ENCODE results near the gene OLIG3. TPM values are rescaled to one million over a fixed set of nuclear protein-coding genes. Genes with fewer than 3 reads are reported as not detected.

OLIG3 gene
- total RNA-seq, 1 donor from 2014 or later: not detected

DNA sequence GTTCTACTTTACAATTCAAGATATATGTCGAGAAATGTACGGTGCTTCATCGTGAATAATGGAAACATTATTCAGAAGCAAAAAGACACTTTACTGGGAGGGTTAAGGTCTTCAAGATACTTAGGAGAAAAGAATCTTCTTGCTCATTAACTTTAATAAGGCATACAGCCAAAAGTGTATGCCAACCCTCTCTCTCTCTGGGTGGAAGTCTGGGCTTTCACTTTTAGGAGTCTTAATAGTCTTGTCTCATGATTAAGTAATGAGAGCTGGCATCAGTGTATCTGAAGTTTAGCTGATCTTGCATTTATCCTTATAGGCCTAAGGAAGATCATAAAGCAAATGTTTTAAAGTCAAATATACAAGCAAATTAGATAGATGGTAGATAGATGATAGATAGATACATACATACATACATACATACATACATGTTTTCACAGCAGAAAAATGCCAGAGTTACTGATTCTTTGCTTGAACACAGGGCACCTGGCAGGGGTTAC, 21.5 kb downstream of the OLIG3 start:
- no peak overlapping the region for H3K4me3 ChIP-seq
- TF ChIP-seq, protein P1, sequence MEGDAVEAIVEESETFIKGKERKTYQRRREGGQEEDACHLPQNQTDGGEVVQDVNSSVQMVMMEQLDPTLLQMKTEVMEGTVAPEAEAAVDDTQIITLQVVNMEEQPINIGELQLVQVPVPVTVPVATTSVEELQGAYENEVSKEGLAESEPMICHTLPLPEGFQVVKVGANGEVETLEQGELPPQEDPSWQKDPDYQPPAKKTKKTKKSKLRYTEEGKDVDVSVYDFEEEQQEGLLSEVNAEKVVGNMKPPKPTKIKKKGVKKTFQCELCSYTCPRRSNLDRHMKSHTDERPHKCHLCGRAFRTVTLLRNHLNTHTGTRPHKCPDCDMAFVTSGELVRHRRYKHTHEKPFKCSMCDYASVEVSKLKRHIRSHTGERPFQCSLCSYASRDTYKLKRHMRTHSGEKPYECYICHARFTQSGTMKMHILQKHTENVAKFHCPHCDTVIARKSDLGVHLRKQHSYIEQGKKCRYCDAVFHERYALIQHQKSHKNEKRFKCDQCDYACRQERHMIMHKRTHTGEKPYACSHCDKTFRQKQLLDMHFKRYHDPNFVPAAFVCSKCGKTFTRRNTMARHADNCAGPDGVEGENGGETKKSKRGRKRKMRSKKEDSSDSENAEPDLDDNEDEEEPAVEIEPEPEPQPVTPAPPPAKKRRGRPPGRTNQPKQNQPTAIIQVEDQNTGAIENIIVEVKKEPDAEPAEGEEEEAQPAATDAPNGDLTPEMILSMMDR (IDR thresholded peaks at IDR 0.05): no peak
- DNase-seq (ENCODE audit: low spot score in 2 of 2): no peak
- intact Hi-C loops (cut with DNase I): no loop called here
- no peaks in the 10 kb centered on the region for H3K9me3 ChIP-seq
- H3K27ac ChIP-seq: no peak overlapping the region
- no peaks in the 10 kb centered on the region for H3K36me3 ChIP-seq
- no peaks in the 10 kb centered on the region for H3K27me3 ChIP-seq
- H3K4me1 ChIP-seq: no peaks in the 10 kb centered on the region

DNA sequence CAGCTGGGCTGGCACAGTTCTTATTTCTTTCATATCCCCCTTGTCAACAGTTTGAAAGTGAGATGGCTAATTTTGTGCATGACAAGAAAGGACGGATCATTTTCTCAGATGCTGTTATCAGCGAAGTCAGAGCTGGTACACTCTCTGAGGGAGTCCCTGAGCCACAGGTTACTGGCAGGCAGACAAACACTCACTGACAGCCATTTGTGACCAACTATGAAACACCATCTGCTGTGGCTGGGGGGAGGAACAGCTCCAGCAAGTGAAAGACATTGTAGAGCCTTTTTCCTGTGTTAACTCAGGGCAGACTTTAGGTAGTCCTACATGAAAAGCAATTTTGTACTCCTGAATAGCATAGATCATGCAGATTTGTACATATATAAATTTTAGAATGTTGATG, 22.2 kb downstream of the OLIG3 start:
- no peak for DNase-seq (ENCODE audit: low spot score in 2 of 2)
- no peaks in the 10 kb centered on the region for H3K27me3 ChIP-seq
- no peaks in the 10 kb centered on the region for H3K36me3 ChIP-seq
- no peaks in the 10 kb centered on the region for H3K4me1 ChIP-seq
- intact Hi-C loops (cut with DNase I): no loop called here
- no peak overlapping the region for H3K27ac ChIP-seq
- H3K4me3 ChIP-seq: no peak overlapping the region
- TF ChIP-seq, protein P1 (IDR thresholded peaks at IDR 0.05): no peak
- no peaks in the 10 kb centered on the region for H3K9me3 ChIP-seq

DNA sequence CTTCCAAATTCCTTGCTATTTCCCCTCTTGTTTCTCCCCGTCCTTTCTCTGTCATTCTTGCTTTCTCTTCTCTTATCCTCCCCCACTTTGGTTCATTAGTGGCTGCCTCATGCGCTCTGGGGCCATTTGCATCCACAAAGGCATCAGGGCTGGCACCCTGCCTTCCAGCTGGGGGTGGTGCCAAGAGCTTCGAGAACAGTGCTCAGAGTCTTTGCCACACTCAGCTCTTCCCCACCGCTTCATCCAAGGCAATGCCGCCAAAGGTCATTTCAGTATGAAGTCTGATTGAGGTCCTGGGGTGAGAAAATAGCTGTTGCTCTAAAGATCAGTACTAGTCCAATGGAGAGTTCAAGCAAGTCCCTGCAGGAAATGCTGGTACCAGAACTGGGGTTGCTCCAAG, 22.7 kb downstream of the OLIG3 start:
- Histone ChIP-seq H3K27ac (no peak overlapping the region), H3K27me3 (no peaks in the 10 kb centered on the region), H3K9me3 (no peaks in the 10 kb centered on the region), H3K36me3 (no peaks in the 10 kb centered on the region), H3K4me1 (no peaks in the 10 kb centered on the region), H3K4me3 (no peak overlapping the region)
- no peak for DNase-seq (ENCODE audit: low spot score in 2 of 2)
- intact Hi-C loops (cut with DNase I): no loop called here
- TF ChIP-seq, protein P1 (IDR thresholded peaks at IDR 0.05): no peak

DNA sequence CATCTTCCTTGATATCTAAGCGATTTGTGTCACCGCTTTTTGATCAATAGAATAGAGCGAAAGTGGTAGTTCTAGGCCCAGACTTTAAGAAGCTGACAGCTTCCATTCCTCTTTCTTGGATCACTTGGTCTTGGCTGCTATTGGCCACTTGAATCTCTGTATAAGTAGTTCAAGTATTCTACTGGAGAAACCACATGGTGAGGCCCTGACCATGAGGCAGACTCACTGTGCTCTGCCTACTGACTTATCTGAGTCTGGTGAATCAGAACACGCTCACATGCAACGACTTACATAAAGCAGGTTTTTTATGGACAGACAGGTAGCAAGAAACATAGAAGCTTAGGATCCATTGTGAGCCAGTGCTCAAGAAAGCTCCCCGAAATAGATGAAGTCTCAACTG, 27.0 kb downstream of the OLIG3 start:
- Histone ChIP-seq H3K36me3 (no peaks in the 10 kb centered on the region), H3K27me3 (no peaks in the 10 kb centered on the region), H3K27ac (no peak overlapping the region), H3K4me3 (no peak overlapping the region), H3K9me3 (no peaks in the 10 kb centered on the region), H3K4me1 (no peaks in the 10 kb centered on the region)
- intact Hi-C loops (cut with DNase I): no loop called here
- TF ChIP-seq, protein P1 (IDR thresholded peaks at IDR 0.05): no peak
- DNase-seq (ENCODE audit: low spot score in 2 of 2): no peak

DNA sequence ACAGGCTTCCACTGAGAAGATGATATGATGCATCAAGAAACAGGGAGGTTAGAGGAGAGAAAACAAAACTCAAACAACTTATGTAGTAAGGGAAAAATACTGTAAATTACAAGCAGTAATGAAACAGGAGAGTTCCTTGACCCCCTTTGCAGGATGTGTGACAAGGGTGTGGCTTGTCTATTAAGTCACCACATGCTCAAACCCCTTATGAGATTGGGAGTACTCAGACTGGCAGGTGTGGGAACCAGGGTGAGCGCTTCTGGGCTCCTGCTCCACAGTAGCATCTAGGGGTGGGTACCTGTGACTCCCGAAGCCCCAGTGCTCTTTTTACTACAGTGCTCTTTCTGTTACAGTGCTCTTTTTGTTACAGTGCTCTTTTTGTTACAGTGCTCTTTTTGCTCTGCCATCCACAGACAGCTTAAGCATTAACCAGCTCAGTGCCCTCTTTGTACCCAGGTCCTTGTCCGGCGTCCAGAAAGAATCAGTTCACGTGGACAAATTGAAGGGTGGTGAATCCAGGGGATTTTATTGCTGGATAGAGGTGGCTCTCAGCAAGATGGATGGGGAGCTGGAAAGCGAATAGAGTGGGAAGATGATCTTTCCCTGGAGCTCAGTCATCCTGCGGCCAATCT, 28.7 kb downstream of the OLIG3 start:
- H3K4me1 ChIP-seq: no peaks in the 10 kb centered on the region
- intact Hi-C loops (cut with DNase I): no loop called here
- H3K27ac ChIP-seq: no peak overlapping the region
- no peaks in the 10 kb centered on the region for H3K27me3 ChIP-seq
- TF ChIP-seq, protein P1 (IDR thresholded peaks at IDR 0.05): no peak
- no peak overlapping the region for H3K4me3 ChIP-seq
- no peaks in the 10 kb centered on the region for H3K9me3 ChIP-seq
- H3K36me3 ChIP-seq: no peaks in the 10 kb centered on the region
- no peak for DNase-seq (ENCODE audit: low spot score in 2 of 2)
